Breast epithelium (tissue), 4 donors: ENCODE data around the gene SYNE2. TPM values are rescaled to one million over a fixed set of nuclear protein-coding genes. Genes with fewer than 3 reads are reported as not detected.
A peak's percentile ranks its signal among the peaks of the same experiment; 100 is the strongest.
"Not testable (repeated sequence)": the region's sequence is repeated elsewhere in the genome, so short reads cannot be mapped to it uniquely, and the experiment has no call there.

Experiments used
- DNase-seq, 2 donors: peaks; one replicate each; pipeline ENCODE4 v3.0.0-alpha.2; 2019; ENCODE audit warnings: low spot score in 2 of 2
- H3K27ac ChIP-seq, 2 donors: fragments of 200-600 bp; sonication (generic) in 1 of 2; one replicate each; pipeline ENCODE4 v1.5.1; 2016 to 2019; ENCODE audit warnings: mild to moderate bottlenecking in 1 of 2
- H3K27me3 ChIP-seq, 2 donors: fragments of 200-600 bp; sonication (generic) in 1 of 2; one replicate each; pipeline versions ENCODE4 v1.5.1 to v1.6.0; 2017 to 2019; ENCODE audit warnings: control low read depth in 1 of 2, mild to moderate bottlenecking in 1 of 2
- H3K36me3 ChIP-seq: fragments of 200-600 bp; one replicate; pipeline ENCODE4 v1.5.1; 2019
- H3K4me1 ChIP-seq, 2 donors: fragments of 200-600 bp; sonication (generic); one replicate each; pipeline ENCODE4 v1.5.1; 2016 to 2019; ENCODE audit warnings: control low read depth in 1 of 2
- H3K4me3 ChIP-seq, 3 donors: fragments of 200-600 bp; sonication (generic); 1 replicate in 2 of 3; 2 replicates in 1 of 3; pipeline ENCODE4 v1.5.1; 2016 to 2019; ENCODE audit warnings: mild to moderate bottlenecking in 3 of 3, moderate library complexity in 2 of 3
- H3K9me3 ChIP-seq, 2 donors: fragments of 200-600 bp; sonication (generic) in 1 of 2; one replicate each; pipeline ENCODE4 v1.5.1; 2016 to 2019; ENCODE audit warnings: control low read depth in 1 of 2
- POLR2A ChIP-seq: fragments of 450-650 bp; IDR thresholded peaks from one replicate; pipeline ENCODE4 v1.6.1; 2016; ENCODE audit warnings: antibody characterized with exemption, mild to moderate bottlenecking, moderate library complexity
- POLR2AphosphoS5 ChIP-seq, 3 donors: sonication (generic); formaldehyde crosslinking; IDR thresholded peaks; one replicate each; pipeline ENCODE4 v1.6.1; 2017; ENCODE audit warnings: antibody characterized with exemption in 3 of 3
- intact Hi-C: fragments of 100-400 bp; cut with DNase I; formaldehyde crosslinking; loops from one replicate; pipeline ENCODE4 v1.15.1; 2023; ENCODE audit warnings: low total_unique reads
- total RNA-seq, 3 donors: library from RNA; depleted of rRNA; stranded (reverse); fragments of >200 nt; gene quantifications; one replicate each; pipeline ENCODE4 v1.1.0, GENCODE V29; 2016
- TF ChIP-seq, protein P1 (sequence below), 3 donors: fragments of 450-650 bp; IDR thresholded peaks; one replicate each; pipeline ENCODE4 v1.5.1; 2016 to 2017; ENCODE audit warnings: antibody characterized with exemption in 3 of 3, mild to moderate bottlenecking in 3 of 3, moderate library complexity in 3 of 3

Gene SYNE2
- total RNA-seq, 3 donors from 2014 or later = 81.4 to 308 (median 303) TPM

- Histone ChIP-seq H3K4me1 (peaks cover 0 to 6% of the 10 kb centered on the region in 2 donors), H3K4me3 (no peak overlapping the region), H3K36me3 (no peaks in the 10 kb centered on the region), H3K27me3 (no peaks in the 10 kb centered on the region), H3K9me3 (no peaks in the 10 kb centered on the region), H3K27ac (no peak overlapping the region)
- intact Hi-C loops = no loop called here
- TF ChIP-seq POLR2A = no peak
- no peak for TF ChIP-seq POLR2AphosphoS5 (IDR thresholded peaks at IDR 0.05)
- TF ChIP-seq, protein P1, sequence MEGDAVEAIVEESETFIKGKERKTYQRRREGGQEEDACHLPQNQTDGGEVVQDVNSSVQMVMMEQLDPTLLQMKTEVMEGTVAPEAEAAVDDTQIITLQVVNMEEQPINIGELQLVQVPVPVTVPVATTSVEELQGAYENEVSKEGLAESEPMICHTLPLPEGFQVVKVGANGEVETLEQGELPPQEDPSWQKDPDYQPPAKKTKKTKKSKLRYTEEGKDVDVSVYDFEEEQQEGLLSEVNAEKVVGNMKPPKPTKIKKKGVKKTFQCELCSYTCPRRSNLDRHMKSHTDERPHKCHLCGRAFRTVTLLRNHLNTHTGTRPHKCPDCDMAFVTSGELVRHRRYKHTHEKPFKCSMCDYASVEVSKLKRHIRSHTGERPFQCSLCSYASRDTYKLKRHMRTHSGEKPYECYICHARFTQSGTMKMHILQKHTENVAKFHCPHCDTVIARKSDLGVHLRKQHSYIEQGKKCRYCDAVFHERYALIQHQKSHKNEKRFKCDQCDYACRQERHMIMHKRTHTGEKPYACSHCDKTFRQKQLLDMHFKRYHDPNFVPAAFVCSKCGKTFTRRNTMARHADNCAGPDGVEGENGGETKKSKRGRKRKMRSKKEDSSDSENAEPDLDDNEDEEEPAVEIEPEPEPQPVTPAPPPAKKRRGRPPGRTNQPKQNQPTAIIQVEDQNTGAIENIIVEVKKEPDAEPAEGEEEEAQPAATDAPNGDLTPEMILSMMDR (IDR thresholded peaks at IDR 0.05) = no peak
- no peak for DNase-seq
Observed at GRCh38 chr14:63860146-63860545, 7.3 kb downstream of the SYNE2 start.

GRCh38 chr14:63862163-63862562 is 9.4 kb downstream of the SYNE2 start:
- intact Hi-C loops = no loop called here
- DNase-seq = no peak
- Histone ChIP-seq H3K9me3 (no peaks in the 10 kb centered on the region), H3K27ac (no peak overlapping the region), H3K27me3 (no peaks in the 10 kb centered on the region), H3K4me3 (no peak overlapping the region), H3K4me1 (no peaks in the 10 kb centered on the region), H3K36me3 (no peaks in the 10 kb centered on the region)
- TF ChIP-seq, protein P1 (IDR thresholded peaks at IDR 0.05) = no peak
- TF ChIP-seq POLR2A (no peak), POLR2AphosphoS5 (IDR thresholded peaks at IDR 0.05) (no peak)

GRCh38 chr14:63863004-63863403 is 10.2 kb downstream of the SYNE2 start:
- H3K27me3 ChIP-seq = no peaks in the 10 kb centered on the region
- intact Hi-C loops = no loop called here
- DNase-seq = no peak
- peak overlapping the region; percentile 89 to 93 for H3K27ac ChIP-seq
- no peaks in the 10 kb centered on the region for H3K9me3 ChIP-seq
- TF ChIP-seq, protein P1 (IDR thresholded peaks at IDR 0.05) = no peak
- no peak for TF ChIP-seq POLR2A
- no peak for TF ChIP-seq POLR2AphosphoS5 (IDR thresholded peaks at IDR 0.05)
- H3K4me1 ChIP-seq = peaks cover 0 to 5% of the 10 kb centered on the region in 2 donors
- H3K4me3 ChIP-seq = no peak overlapping the region
- no peaks in the 10 kb centered on the region for H3K36me3 ChIP-seq

- H3K27me3 ChIP-seq, H3K4me1 ChIP-seq, DNase-seq, H3K36me3 ChIP-seq, intact Hi-C loops, H3K9me3 ChIP-seq: not testable (repeated sequence)
- Histone ChIP-seq H3K27ac (peak overlapping the region; percentile 89 to 93), H3K4me3 (peak overlapping the region; percentile 7 to 48 (median 9))
Observed at GRCh38 chr14:63864775-63865174, 12.0 kb downstream of the SYNE2 start.

DNA sequence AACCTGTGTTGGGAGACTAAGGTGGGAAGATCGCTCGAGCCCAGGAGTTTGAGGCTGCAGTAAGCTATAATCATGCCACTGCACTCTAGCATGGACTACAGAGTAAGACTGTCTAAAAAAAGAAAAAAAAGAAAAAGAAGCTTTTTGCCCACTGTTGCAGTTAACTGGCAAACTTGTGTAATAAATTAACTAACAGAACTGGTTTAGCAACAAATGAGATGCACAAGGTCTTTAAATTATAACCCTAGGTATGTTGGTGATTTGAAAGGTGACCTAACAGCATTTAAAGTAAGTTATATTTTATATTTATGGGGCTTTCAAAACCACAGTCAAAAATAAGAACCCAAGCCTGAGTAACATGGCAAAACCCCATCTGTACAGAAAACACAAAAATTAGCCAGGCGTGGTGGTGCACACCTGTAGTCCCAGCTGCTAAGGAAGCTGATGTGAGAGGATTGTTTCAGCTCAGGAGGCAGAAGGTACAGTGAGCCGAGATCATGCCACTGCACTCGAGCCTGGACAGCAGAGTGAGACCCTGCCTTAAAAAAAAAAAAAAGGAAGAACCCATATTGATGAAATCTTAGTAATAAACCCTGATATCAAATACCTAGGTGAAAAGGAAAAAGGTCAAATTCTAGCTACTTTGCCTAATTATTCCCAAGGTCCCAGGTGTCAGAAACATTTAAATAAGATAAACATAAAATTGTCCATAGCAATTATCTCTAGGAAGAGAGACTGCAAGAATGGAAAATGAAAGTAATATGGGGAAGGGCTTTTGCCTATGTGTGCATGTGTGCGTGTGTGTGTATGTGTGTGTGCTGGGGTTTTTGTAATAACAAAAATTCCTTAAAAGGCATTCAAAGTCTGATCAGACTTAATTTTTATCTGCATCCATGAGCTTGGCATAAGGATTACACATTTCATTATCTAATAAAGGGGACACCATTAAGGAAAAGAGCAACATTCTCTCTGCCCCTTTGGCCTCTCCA is 15.4 kb downstream of the SYNE2 start:
- H3K36me3 ChIP-seq = no peaks in the 10 kb centered on the region
- intact Hi-C loops = no loop called here
- H3K27ac ChIP-seq = peak overlapping the region; percentile 64 to 85
- no peaks in the 10 kb centered on the region for H3K9me3 ChIP-seq
- TF ChIP-seq POLR2AphosphoS5 (IDR thresholded peaks at IDR 0.05) = no peak
- no peak for TF ChIP-seq POLR2A
- TF ChIP-seq, protein P1 (IDR thresholded peaks at IDR 0.05) = no peak
- no peak overlapping the region for H3K4me3 ChIP-seq
- no peak for DNase-seq
- H3K27me3 ChIP-seq = no peaks in the 10 kb centered on the region
- peaks cover 3 to 5% of the 10 kb centered on the region in 2 donors for H3K4me1 ChIP-seq

DNA sequence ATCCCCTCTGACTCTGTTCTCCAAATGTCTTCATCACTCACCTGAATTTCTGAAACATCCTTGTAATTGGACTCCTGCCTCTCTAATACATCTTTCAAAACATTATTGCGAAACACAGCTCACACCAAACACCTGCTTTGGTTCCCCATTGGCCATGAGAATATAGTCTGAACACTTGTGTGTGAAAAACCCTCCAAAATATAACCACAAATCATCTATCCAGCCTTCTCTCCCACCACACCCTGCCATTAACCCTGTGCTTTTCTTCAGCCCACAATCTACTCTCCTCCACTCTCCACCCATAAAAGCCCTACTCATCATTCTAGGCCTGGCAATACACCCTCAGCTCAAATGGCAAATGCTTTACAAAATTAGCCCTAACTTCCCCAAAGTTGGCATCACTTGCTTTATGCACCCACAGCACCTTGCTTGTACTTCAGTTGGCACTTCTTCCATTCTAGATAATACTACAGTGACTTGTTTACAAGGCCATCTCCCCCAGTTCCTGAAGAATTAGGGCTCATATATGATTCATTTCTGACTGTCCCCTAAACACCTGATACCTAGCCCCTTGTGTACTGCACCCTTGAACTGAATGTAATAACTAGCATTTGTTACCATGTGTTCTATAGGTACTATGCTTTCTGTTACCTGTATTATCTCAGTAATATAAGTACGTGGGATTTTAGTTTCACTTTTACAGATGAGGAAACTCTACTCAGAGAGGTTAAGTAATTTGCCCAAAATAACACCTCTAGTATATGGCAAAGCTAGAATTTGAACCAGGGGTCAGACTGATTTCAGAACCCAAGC is 17.3 kb downstream of the SYNE2 start:
- DNase-seq, H3K36me3 ChIP-seq, intact Hi-C loops, H3K9me3 ChIP-seq, H3K27me3 ChIP-seq, H3K4me3 ChIP-seq: not testable (repeated sequence)
- peaks cover 3 to 16% of the 10 kb centered on the region in 2 donors for H3K4me1 ChIP-seq
- H3K27ac ChIP-seq = peak overlapping the region; percentile 40 to 64

DNA sequence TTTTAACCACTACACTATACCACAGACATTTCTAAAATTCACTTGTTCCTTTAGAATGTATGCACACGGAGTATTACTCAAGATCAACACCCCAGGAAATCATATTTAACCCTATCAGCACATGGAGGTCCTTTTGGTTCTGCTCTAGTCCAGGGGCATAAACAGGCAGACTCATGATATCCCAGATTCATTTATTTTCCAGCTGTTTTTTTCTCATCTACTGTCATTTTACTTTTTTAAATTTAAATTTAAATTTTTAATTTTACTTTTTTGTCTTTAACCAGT is 17.9 kb downstream of the SYNE2 start:
- H3K36me3 ChIP-seq, intact Hi-C loops, DNase-seq, H3K27ac ChIP-seq, H3K9me3 ChIP-seq, H3K4me3 ChIP-seq, H3K27me3 ChIP-seq: not testable (repeated sequence)
- peaks cover 3 to 21% of the 10 kb centered on the region in 2 donors for H3K4me1 ChIP-seq
